IMR-90 (cell line): ENCODE results near the gene ACAA2.

Experiments
- CHD1 ChIP-seq: IDR thresholded peaks from 2 replicates; pipeline ENCODE4 v1.6.1; 2012; ENCODE audit warnings: low read depth, low read length, improper control_type of control experiment
- CTCF ChIP-seq: conservative IDR thresholded peaks from 2 replicates; pipeline ENCODE4 v1.5.1; 2012; ENCODE audit warnings: mild to moderate bottlenecking, low read depth, low read length, improper control_type of control experiment
- SMC3 ChIP-seq: fragments of 150-350 bp; IDR thresholded peaks from 2 replicates; pipeline ENCODE4 v1.6.1; 2016; ENCODE audit warnings: low read depth, mild to moderate bottlenecking, antibody characterized with exemption, low read length, moderate library complexity

- TF ChIP-seq CTCF (peak; percentile 30; the same call in 1 of the 2 replicates), SMC3 (peak; percentile 20; the same call in 1 of the 2 replicates), CHD1 (no peak)
These were observed 48.3 kb upstream of the ACAA2 start for GRCh38 chr18:49861659-49862058.
